ENCODE results near the gene SKOR1. TPM values are rescaled to one million over a fixed set of nuclear protein-coding genes. Genes with fewer than 3 reads are reported as not detected.

SKOR1 gene
- total and polyA plus RNA-seq, 2 of the 13 experiments (the other 11 are each of a cell fraction or from before 2014, with no cell fraction given): 0.09 to 0.11 TPM

DNA sequence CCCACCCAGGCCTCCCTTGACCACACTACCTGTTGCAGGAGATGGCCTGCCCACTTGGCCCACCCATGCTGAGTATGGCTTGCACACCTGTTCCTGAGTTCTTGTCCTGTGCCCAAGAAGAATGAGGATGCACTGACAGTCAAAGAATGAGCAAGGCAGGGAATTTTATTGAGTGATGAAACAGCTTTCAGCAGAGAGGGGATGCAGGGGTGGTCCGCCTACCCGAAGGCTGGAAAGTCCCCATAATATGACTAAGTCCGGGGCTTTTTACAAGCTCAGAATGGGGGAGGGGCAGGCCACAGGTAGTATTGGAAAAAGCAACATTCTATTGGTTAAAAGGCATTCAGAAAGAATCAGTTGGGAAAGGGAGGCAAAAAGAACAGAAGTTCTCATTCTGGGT, 44.4 kb downstream of the SKOR1 start (continued):
- TF ChIP-seq ISL2 (CRISPR knock-in tag; IDR thresholded peaks at IDR 0.05): no peak

DNA sequence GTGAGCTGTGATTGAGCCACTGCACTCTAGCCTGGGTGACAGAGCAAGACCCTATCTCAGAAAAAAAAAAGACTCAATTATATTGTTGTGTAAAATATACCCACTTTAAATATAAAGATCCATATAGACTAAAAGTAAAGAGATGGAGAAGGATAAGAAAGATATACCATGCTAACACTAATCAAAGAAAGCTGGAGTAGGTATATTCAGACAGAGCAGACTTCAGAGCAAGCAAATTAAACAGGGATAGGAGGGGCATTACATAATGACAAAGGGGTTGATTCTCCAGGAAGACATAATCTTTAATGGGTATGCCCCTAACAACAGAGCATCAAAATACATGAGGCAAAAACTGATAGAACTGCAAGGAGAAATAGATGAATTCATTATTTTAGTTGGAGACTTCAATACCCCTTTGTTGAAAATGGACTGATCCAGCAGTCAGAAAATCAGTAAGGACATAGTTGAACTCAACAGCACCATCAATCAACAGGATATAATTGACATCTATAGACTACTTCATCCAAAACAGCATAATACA, 45.6 kb downstream of the SKOR1 start:
- intact Hi-C loops (cut with micrococcal nuclease; ENCODE audit: unreplicated experiment) (no loop called here), in situ Hi-C loops (cut with HindIII; ENCODE audit: extremely low pct_ligation_motif_present, low pct_unique_long_range_greater_than_20kb) (no loop called here)
- Histone ChIP-seq H3K9ac (ENCODE audit: insufficient read depth, low read depth, low read length) (no peak overlapping the region), H3K79me2 (ENCODE audit: insufficient read depth, low read length) (no peaks in the 10 kb centered on the region), H3K27me3 (ENCODE audit: control insufficient read depth in 1 of 2, insufficient read depth in 2 of 2, low read length in 2 of 2) (no peaks in the 10 kb centered on the region), H3K4me2 (ENCODE audit: low read depth, low read length) (no peak overlapping the region), H3K4me1 (ENCODE audit: insufficient read depth, low read length) (peaks cover 3% of the 10 kb centered on the region), H3K27ac (ENCODE audit: extremely low read length, insufficient read depth, low read length) (no peak overlapping the region), H3K9me3 (ENCODE audit: low read length) (0 out of 2 replicates have a peak, but pooled peaks cover 4% of the 10 kb centered on the region), H2AFZ (ENCODE audit: low read length) (no peak overlapping the region), H3K36me3 (replicated peaks in 1 of 2; ENCODE audit: control insufficient read depth in 1 of 2, insufficient read depth in 2 of 2, low read length in 2 of 2) (no peaks in the 10 kb centered on the region), H3K4me3 (replicated peaks in 1 of 3; ENCODE audit: insufficient read depth in 1 of 3, low read depth in 2 of 3, low read length in 3 of 3) (no peak overlapping the region), H4K20me1 (ENCODE audit: insufficient read depth, low read length) (no peaks in the 10 kb centered on the region)
- no TSS peak for BruUV-seq (replicated peaks)
- DNase-seq (ENCODE audit: low spot score): no peak
- ChIA-PET CTCF (ENCODE audit: low intra/inter-chr PET ratio, low total read pairs) (no interaction called here), POLR2A (no interaction called here)
- no peak for ATAC-seq
- no peak for FAIRE-seq
- TF ChIP-seq RFX3 (CRISPR knock-in tag; IDR thresholded peaks at IDR 0.05) (no peak), BRCA1 (CRISPR knock-in tag; IDR thresholded peaks at IDR 0.05) (no peak), ESRRA (CRISPR knock-in tag; IDR thresholded peaks at IDR 0.05; ENCODE audit: low read depth) (no peak), NFIB (CRISPR knock-in tag; IDR thresholded peaks at IDR 0.05; ENCODE audit: borderline replicate concordance) (no peak), FOSL1 (CRISPR knock-in tag; IDR thresholded peaks at IDR 0.05; ENCODE audit: borderline replicate concordance) (no peak), ZNF615 (CRISPR knock-in tag; IDR thresholded peaks at IDR 0.05; ENCODE audit: borderline replicate concordance) (no peak), PAF1 (CRISPR knock-in tag; IDR thresholded peaks at IDR 0.05) (no peak), PHF8 (CRISPR knock-in tag; IDR thresholded peaks at IDR 0.05) (no peak), ZFP37 (CRISPR knock-in tag; IDR thresholded peaks at IDR 0.05; ENCODE audit: borderline replicate concordance) (no peak)
- TF ChIP-seq, protein P1, sequence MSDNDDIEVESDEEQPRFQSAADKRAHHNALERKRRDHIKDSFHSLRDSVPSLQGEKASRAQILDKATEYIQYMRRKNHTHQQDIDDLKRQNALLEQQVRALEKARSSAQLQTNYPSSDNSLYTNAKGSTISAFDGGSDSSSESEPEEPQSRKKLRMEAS (IDR thresholded peaks at IDR 0.05): no peak
- TF ChIP-seq, protein P2, sequence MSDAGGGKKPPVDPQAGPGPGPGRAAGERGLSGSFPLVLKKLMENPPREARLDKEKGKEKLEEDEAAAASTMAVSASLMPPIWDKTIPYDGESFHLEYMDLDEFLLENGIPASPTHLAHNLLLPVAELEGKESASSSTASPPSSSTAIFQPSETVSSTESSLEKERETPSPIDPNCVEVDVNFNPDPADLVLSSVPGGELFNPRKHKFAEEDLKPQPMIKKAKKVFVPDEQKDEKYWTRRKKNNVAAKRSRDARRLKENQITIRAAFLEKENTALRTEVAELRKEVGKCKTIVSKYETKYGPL (CRISPR knock-in tag; IDR thresholded peaks at IDR 0.05): no peak
- TF ChIP-seq, protein P3, sequence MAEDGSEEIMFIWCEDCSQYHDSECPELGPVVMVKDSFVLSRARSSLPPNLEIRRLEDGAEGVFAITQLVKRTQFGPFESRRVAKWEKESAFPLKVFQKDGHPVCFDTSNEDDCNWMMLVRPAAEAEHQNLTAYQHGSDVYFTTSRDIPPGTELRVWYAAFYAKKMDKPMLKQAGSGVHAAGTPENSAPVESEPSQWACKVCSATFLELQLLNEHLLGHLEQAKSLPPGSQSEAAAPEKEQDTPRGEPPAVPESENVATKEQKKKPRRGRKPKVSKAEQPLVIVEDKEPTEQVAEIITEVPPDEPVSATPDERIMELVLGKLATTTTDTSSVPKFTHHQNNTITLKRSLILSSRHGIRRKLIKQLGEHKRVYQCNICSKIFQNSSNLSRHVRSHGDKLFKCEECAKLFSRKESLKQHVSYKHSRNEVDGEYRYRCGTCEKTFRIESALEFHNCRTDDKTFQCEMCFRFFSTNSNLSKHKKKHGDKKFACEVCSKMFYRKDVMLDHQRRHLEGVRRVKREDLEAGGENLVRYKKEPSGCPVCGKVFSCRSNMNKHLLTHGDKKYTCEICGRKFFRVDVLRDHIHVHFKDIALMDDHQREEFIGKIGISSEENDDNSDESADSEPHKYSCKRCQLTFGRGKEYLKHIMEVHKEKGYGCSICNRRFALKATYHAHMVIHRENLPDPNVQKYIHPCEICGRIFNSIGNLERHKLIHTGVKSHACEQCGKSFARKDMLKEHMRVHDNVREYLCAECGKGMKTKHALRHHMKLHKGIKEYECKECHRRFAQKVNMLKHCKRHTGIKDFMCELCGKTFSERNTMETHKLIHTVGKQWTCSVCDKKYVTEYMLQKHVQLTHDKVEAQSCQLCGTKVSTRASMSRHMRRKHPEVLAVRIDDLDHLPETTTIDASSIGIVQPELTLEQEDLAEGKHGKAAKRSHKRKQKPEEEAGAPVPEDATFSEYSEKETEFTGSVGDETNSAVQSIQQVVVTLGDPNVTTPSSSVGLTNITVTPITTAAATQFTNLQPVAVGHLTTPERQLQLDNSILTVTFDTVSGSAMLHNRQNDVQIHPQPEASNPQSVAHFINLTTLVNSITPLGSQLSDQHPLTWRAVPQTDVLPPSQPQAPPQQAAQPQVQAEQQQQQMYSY (CRISPR knock-in tag; IDR thresholded peaks at IDR 0.05): no peak
- TF ChIP-seq, protein P4, sequence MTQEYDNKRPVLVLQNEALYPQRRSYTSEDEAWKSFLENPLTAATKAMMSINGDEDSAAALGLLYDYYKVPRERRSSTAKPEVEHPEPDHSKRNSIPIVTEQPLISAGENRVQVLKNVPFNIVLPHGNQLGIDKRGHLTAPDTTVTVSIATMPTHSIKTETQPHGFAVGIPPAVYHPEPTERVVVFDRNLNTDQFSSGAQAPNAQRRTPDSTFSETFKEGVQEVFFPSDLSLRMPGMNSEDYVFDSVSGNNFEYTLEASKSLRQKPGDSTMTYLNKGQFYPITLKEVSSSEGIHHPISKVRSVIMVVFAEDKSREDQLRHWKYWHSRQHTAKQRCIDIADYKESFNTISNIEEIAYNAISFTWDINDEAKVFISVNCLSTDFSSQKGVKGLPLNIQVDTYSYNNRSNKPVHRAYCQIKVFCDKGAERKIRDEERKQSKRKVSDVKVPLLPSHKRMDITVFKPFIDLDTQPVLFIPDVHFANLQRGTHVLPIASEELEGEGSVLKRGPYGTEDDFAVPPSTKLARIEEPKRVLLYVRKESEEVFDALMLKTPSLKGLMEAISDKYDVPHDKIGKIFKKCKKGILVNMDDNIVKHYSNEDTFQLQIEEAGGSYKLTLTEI (CRISPR knock-in tag; conservative IDR thresholded peaks at IDR 0.05): no peak
- TF ChIP-seq, protein P5, sequence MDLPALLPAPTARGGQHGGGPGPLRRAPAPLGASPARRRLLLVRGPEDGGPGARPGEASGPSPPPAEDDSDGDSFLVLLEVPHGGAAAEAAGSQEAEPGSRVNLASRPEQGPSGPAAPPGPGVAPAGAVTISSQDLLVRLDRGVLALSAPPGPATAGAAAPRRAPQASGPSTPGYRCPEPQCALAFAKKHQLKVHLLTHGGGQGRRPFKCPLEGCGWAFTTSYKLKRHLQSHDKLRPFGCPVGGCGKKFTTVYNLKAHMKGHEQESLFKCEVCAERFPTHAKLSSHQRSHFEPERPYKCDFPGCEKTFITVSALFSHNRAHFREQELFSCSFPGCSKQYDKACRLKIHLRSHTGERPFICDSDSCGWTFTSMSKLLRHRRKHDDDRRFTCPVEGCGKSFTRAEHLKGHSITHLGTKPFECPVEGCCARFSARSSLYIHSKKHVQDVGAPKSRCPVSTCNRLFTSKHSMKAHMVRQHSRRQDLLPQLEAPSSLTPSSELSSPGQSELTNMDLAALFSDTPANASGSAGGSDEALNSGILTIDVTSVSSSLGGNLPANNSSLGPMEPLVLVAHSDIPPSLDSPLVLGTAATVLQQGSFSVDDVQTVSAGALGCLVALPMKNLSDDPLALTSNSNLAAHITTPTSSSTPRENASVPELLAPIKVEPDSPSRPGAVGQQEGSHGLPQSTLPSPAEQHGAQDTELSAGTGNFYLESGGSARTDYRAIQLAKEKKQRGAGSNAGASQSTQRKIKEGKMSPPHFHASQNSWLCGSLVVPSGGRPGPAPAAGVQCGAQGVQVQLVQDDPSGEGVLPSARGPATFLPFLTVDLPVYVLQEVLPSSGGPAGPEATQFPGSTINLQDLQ (CRISPR knock-in tag; IDR thresholded peaks at IDR 0.05): no peak

Data from HepG2 (cell line).